Stimulated activated CD8-positive, alpha-beta memory T cell treated with anti-CD3 and anti-CD28 coated beads, Interleukin-15, amount 100 ng/mL, for 1 hour (primary cell): Measurements from ENCODE around the gene GRIN3B.
A peak's percentile ranks its signal among the peaks of the same experiment; 100 is the strongest.

Source experiments
- DNase-seq: peaks from one replicate; pipeline ENCODE4 v3.0.0-alpha.2; 2020; ENCODE audit warnings: low read depth

The GRIN3B gene

DNA sequence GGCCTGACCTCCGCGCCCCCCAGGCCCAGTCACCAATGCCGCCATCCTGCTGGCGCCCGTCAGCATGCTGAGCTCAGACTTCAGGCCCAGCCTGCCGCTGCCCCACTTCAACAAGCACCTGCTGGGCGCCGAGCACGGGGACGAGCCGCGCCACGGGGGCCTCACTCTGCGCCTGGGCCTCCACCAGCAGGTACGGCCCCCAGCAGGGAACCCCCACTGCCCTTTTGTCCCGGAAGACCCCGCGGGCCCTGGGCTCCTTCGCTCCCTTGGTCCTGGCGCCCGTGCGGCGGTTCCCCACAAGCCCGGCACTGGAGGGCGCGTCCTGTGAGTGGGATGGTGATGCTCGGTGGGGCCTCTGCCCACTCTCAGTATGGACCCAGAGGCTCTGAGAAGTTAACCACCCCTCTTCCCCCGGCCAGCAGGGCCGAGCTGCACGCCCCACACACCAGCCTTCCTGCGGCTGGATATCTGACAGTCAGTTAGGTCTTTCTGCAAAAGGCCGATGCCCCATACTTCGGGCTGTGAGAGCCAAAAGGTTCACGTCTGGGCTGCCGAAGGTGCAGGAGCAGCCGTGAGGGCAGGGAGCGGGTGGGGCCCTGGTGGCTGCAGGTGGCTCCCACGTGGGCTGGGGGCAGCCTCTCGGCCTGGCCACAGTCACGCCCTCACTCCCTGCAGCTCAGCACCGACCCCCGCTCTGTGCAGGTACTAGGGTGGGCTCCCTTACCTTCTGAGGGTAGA, 8.1 kb upstream of the GRIN3B start:
- no peak for DNase-seq

DNA sequence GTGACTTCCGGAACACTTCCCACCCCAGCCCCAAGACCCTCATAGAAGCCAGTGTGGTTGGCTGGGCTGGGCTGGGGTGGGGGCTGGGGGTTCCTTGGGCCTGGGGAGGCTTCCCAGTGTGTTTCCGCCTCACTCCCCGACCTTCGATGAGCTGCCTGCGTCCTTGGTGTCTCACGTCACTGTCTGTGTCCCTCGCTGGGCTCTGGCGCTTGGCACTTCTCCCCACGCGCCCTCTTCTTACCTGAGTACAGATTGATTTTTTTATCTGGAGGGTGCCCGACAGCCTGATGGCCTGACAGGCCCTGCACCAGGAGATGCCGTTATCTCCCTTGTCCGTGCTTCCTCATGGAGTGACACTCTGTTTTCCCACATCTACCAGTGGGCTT, 7.6 kb upstream of the GRIN3B start:
- DNase-seq = no peak

DNA sequence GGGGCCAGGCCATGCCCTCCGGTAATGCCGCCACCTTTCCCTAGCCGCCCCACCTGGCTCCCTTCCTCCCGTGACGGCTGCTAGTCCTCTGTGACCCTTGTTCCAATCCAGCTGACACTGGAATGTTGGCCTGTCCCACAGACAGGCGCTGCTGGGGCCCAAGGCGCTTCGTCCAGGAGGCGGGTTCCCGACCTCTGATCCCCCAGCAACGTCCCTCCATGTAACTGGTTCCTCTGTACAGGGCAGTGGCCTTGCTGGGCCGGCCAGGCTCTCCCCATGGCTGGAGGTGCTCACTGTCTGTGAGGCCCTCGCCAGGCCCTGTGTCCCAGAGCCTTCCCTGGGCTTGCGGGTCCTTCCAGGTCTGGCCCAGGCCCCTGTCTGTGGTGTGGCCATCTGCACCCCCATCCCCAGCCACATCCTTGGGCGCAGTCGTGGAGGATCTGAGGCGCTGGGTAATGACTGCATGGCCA, 6.8 kb upstream of the GRIN3B start:
- no peak for DNase-seq

- no peak for DNase-seq
Measured at GRCh38 chr19:993831-994393, 6.3 kb upstream of the GRIN3B start.

DNA sequence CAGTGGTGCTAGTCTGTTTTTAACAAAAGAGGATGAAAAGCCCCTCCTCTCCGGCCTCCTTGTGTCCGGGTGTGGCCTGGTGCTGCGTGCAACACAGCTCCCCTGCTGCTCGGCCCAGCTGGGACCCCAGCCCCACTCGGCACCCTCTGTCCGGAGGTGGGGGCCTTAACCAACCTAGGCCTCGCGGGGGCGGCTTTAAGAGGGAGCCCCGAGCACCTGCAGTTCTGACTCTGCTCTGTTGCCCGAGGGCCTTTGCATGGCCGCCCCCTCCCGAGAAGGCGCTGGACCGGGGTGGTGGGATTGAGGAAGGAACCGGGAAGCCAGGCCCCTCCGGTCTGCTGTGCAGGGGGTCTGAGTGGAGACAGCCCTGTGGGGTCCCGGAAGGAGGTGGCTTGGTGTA, 5.7 kb upstream of the GRIN3B start:
- no peak for DNase-seq

DNA sequence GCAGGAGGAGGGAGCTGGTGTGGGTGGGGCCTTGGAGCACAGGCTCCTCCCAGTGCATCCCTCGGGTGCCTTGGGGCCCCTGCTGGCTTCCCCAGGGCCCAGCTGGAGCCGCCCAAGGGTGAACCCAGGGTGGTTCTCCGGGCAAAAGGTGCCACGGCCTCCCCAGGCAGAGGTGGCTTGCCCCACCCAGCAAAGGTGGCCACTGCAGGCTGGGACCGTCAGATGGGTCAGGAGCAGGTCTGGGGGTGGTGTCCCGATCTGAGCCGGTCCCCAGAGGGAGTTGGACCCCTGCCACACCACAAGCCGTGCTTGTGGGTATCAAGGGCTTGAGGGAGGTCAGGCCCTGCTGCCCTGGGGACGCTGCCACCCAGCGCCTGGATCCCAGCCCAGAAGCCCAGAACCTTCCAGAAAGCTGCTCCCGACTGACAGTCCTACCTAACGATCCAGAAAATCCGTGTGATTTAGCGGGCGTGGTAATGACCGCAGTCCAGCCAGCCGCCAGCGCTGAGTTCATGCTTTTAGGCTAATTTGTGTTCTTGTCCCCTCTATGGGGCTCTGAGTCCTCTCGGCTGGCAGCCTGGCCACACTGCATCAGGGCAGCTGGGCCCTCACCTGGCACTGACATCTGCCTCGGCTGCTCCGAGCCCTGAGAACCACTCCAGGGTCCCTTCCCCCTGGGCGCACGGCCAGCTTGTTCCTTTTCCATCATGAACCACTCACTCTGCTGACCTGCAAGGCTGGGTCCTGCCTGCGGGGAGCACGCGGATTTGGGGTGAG, 5.0 kb upstream of the GRIN3B start:
- DNase-seq = no peak

GRCh38 chr19:996051-996838, 4.0 kb upstream of the GRIN3B start:
- DNase-seq = no peak

- no peak for DNase-seq
Measured at GRCh38 chr19:998064-998463, 2.2 kb upstream of the GRIN3B start.

- no peak for DNase-seq
Measured at GRCh38 chr19:999379-999719, 870 bp upstream of the GRIN3B start.

- no peak for DNase-seq
Measured at GRCh38 chr19:1000591-1001537, 645 bp downstream of the GRIN3B start.

DNA sequence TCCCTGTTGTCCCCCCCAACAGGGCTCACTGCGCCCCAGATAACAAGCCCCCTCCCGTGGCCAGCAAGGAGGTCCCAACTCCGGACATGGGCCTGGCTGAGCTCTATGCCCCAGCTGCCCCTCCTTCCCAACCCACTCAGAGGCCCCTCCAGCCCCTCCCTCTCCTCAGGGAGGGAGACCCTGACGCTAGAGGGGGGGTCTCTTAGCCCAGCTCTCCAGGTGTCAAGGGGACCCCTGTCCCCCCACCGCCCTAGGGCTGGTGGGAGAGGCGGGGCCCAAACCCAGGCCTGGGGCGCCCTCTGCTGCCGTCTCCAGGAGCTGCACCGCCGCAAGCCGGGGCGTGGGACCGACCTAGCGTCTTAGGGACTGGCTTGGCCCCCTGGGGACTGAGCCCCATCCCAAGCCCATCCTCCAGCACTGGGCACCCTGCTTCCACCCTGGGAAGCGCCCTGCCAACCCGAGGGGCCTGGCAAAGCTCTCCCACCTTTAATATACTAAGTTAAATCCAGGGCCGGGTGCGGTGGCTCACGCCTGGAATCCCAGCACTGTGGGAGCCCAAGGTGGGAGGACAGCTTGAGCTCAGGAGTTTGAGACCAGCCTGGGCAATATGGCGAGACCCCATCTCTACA, 1.4 kb downstream of the GRIN3B start:
- peak; percentile 54 for DNase-seq

DNA sequence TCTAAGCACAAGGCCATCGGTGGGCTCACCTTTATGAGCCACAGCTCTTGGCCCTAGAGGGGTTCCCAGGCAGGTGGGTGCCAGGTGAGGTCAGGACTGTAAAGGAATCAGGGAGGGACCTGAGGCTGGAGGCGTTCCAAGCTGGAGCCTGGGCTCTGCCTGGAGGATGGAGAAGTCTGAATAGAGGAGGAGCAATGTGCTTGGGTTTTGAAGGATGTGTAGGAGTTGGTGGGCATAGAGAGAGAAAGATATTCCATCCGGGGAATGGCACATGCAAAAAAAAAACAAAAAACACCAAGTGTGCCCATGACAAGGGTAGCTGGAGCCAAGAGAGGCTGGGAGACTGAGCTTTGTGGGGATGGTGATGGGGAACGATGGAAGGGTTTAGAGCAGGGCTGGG, 2.4 kb downstream of the GRIN3B start:
- DNase-seq = no peak

DNA sequence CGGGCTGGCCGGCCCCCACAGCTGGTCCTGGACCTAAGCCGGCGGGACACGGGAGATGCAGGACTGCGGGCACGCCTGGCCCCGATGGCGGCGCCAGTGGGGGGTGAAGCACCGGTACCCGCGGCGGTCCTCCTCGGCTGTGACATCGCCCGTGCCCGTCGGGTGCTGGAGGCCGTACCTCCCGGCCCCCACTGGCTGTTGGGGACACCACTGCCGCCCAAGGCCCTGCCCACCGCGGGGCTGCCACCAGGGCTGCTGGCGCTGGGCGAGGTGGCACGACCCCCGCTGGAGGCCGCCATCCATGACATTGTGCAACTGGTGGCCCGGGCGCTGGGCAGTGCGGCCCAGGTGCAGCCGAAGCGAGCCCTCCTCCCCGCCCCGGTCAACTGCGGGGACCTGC, 3.1 kb downstream of the GRIN3B start:
- DNase-seq = no peak

GRCh38 chr19:1004204-1004802, 4.1 kb downstream of the GRIN3B start:
- DNase-seq = no peak

GRCh38 chr19:1004803-1005664, 4.8 kb downstream of the GRIN3B start:
- DNase-seq = no peak

- no peak for DNase-seq
Measured at GRCh38 chr19:1006711-1007398, 6.6 kb downstream of the GRIN3B start.

GRCh38 chr19:1007399-1008251, 7.4 kb downstream of the GRIN3B start:
- DNase-seq = no peak
